ENCODE measurements around the gene XKR8.
A peak's percentile ranks its signal among the peaks of the same experiment; 100 is the strongest.

The XKR8 gene, protein sequence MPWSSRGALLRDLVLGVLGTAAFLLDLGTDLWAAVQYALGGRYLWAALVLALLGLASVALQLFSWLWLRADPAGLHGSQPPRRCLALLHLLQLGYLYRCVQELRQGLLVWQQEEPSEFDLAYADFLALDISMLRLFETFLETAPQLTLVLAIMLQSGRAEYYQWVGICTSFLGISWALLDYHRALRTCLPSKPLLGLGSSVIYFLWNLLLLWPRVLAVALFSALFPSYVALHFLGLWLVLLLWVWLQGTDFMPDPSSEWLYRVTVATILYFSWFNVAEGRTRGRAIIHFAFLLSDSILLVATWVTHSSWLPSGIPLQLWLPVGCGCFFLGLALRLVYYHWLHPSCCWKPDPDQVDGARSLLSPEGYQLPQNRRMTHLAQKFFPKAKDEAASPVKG

DNA sequence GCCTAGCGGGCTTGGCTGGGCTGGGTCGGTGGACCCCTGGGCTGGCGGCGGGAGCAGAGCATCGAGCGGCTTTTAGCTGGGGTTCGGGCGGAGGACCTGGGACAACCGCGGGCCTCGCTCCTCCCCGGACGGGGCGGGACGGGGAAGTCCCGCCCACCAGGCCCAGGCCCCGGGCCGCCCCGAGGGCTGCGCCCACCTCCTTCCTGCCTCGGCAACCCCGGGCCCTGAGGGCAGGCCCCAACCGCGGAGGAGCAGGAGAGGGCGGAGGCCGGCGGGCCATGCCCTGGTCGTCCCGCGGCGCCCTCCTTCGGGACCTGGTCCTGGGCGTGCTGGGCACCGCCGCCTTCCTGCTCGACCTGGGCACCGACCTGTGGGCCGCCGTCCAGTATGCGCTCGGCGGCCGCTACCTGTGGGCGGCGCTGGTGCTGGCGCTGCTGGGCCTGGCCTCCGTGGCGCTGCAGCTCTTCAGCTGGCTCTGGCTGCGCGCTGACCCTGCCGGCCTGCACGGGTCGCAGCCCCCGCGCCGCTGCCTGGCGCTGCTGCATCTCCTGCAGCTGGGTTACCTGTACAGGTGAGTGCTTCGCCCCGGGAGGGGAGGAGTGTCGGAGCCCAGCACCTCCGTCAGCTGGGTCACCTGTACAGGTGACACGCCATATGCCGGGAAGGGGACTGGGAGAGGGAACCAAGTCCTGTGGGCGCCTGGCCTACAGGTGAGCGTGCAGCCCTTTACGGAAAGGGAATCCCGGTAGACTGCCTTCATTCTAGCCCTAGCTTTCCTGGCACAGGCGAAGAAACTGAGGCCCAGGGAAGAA lies at the start of gene XKR8:
Gene XKR8 (plus strand): TSS at position 182 of the 812 bp plus-strand sequence. CDS start 97 bp downstream, at position 279.
- peak; percentile 82 to 85 for DNase-seq

DNA sequence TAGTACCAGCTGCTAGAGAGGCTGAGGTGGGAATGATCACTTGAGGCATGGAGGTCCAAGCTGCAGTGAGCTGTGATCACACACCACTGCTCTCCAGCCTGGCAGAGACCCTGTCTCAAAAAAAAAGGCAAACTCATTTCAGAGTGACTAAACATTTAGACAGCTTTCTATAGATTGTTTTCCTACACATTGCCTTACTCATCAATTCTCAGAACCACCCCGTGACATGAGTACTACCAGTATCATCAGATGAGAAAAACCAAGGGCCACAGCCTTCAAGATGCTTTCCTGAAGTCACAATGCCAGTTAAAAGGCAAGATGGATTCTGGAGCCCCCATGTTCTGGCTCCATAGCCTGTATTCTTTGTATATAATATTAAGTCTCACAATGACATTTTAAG lies 47.3 kb upstream of the XKR8 start:
- DNase-seq, result no peak

DNA sequence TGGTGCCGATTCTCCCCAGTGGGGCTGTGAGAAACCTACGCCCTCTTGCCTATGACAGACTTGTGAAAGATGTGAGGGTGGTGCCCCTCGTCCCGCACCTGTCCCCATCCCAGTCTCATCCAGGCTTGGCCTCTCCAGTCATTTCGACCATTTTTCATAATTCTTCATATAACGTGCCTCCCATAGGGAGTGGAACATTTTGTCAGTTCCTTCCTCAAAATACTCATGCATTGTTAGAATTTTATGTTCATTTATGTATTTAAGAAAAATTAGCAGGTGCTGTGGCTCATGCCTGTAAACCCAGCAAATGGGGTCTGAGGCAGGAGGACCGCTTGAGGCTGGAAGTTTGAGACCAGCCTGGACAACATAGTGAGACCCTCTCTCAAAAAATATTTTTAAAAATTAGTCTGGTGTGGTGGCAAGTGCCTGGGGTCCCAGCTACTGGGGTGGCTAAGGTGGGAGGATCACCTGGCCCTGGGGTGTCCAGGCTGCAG lies 44.6 kb upstream of the XKR8 start:
- no peak for DNase-seq

DNA sequence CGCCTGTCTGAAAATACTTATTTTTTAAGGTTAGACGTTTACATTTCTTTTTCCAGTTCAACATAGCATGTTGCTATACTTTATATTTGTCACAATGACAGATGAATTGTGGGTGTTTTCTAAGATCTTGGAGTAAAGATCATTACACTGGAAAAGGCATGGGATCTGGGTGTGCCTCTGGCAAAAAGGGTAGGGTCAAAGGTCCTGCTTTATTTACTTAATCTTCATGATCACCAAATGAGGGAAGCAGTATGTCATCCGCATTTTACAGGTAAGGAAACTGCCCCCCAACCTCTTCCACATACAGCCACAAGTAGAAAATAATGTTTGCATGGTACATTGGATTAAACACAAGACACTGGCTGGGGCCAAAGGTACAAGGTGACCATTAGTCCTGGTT lies 37.5 kb upstream of the XKR8 start:
- DNase-seq, result no peak

DNA sequence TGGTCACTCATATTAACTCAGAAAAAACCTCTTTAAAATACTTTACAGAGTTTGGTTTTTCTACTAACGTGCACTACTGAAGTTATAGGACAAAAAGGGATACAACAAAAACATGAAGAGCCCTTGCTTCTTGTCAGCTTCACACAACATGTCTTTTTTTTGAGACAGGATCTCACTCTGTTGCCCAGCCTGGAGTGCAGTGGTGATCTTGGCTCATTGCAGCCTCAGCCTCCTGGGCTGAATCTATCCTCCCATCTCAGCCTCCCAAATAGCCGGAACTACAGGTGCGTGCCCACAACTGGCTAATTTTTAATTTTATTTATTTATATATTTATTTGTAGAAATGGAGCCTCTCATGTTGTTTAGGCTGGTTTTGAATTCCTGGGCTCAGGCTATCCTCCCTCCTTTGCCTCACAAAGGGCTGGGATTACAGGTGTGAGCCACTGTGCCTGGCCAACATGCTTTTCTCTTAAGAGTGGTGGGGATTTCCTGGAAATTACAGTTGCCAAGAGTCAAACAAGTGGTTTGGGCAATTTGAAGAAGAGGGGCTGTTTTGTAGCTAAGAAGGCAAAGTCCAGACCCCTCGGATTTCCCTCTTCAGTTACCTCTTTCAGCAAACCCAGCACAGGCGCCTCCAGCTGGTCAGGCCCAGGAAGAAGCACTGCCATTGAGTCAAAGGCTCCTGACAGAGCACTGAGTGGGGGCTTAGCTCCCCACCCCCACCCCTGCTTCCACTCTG lies 31.4 kb upstream of the XKR8 start:
- no peak for DNase-seq

DNA sequence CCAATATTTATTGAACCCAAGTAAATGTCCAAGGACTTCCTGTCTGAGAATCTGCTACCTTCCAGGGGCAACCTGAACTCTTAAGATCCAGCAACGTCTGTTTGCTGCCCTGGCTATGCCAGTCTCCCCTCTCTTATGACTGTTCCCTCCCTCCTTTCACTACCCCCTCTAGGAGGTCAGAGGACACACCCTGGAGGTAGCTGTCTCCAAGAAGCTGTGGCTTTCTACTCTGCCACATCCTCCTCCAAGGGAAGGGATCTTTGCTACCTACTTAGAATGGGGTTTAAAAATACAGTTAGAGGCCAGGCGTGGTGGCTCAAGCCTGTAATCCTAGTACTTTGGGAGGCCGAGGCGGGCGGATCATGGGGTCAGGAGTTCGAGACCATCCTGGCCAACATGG lies 28.6 kb upstream of the XKR8 start:
- no peak for DNase-seq

DNA sequence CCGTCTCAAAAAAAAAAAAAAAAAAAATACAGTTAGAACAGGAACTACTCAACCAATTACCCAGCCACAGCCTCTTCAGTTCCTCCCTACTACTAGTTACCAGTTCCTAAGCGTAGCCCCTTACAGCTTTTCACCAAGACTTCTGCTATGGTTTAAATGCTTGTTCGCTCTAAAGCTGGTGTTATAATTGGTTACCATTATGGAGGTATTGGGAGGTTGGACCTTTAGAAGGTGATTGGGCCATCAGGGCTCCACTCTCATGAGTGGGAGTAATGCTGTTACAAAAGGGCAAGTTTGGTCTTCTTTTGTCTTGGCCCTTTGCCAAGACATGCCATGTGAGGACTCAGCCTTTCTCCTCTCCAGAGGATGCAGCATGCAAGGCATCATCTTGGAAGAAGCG lies 28.0 kb upstream of the XKR8 start:
- no peak for DNase-seq

DNA sequence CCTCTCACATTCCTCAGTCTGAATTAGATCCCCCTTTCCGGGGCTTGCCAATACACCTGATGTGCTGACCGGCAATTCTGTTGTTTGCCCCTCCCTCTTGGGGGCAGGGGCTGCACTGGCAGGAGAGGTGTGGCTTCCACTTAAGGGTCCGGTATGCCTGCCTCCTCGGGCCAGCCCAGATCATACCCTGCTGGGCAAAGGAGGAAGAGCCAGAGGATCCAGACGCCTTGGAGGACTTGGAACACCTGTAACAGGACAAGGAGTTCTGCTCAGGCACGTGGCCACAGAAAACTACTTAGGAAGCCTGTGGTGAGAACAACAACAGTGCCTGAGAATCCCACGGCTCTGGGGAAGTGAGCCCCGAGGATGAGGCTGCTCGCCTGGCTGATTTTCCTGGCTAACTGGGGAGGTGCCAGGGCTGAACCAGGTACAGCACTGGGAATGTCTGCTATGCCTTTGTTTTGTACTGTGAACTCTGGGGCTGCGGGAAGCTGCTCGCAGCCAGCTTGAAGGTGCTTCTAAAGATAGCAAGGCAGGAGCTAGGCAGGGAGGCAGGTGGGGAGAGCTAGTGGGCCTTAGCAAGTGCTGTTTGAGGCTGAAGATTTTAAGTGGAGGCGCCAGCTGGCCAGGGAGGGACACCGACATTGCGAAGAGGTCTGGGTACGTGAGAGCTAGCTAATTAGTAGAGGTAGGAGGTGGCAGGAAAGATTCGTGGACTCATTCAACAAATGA lies 24.8 kb upstream of the XKR8 start, which contains the start of gene SMPDL3B:
Gene SMPDL3B (plus strand): TSS at position 183 of the 732 bp plus-strand sequence. CDS start 184 bp downstream, at position 367.
- no peak for DNase-seq

DNA sequence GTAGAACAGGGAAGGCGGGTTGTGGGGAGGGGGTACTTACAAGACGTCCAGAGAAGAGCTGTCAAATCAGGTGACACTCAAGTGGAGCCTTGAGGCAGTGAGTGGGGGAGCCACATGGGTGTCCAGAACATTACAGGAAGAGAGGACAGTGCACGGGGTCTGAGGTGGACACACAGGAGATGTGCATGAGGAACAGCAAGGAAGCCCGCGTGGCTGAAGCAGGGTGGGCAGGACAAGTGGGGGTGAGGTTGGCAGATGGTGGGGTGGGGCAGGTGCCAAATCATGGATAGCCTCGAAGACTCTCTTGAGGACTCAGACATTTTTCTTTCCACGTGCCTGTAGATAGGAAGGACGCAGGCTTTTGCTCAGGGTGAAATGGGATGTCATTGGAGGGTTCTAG lies 24.1 kb upstream of the XKR8 start:
- no peak for DNase-seq

DNA sequence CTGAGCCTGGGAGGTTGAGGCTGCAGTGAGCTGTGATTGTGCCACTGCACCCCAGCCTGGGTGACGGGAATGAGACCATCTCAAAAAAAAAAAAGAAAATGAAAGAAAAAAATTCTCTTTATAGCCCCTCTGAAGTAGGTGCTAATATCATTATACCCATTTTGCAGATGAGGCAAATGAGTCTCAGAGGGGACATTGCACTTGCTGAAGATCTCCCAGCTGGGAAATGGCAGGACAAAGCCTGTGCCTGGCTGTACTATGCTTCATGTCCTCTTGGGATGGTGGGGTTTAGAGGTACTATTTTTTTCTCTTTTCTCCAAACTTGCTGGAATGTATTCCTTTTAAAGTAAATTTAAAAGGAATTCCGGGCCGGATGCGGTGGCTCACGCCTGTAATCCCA lies 23.4 kb upstream of the XKR8 start:
- no peak for DNase-seq

DNA sequence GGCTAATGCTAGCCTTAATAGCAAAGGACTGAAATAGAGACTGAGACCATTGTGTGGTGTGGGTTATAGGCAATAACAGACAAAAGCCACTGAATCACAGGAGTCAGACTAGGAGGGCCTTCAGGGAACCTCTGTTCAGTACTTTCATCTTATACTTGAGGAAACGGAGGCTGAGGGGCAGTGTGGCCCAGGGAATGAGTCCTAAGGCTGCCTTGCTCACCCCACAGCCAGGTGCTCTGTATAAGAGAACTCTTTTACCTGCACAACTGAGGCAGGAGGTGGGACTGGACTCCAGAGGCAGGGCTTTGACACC lies 22.3 kb upstream of the XKR8 start:
- DNase-seq, result no peak

DNA sequence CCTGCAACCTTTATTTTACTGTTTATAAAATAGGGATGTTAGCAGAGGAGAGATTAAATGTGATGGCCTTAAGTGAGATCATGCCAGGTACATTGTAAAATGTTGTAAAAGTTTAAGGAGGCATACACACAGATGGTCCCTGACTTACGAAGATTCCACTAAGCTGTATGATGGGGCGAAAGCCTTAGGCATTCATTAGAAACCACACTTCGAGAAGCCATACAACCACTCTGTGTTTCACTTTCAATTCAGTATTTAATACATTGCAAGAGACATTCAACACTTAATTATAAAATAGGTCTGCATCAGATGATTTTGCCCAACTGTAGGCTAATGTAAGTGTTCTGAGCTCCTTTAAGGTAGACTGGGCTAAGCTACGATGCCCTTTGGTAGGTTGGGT lies 21.3 kb upstream of the XKR8 start:
- DNase-seq, result no peak

DNA sequence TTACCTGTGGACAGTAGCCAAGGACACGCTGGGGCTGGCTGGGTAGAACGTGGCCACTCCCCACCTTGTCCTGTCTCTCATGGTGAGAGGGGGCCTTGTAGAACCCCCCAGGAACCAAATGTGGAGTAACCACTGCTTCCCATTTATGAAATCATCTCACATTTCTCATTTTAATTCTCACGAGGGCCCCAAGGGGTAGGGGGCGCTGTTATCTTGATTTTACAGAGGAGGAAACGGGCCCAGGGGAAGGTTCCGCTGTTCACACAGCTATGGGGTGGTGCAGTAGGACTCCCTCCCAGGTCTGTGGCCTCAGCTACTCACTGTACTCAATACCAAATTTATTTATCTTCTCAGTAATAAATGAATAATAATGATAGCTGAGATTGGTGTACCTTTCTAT lies 19.5 kb upstream of the XKR8 start:
- DNase-seq, result peak; percentile 80 to 81

DNA sequence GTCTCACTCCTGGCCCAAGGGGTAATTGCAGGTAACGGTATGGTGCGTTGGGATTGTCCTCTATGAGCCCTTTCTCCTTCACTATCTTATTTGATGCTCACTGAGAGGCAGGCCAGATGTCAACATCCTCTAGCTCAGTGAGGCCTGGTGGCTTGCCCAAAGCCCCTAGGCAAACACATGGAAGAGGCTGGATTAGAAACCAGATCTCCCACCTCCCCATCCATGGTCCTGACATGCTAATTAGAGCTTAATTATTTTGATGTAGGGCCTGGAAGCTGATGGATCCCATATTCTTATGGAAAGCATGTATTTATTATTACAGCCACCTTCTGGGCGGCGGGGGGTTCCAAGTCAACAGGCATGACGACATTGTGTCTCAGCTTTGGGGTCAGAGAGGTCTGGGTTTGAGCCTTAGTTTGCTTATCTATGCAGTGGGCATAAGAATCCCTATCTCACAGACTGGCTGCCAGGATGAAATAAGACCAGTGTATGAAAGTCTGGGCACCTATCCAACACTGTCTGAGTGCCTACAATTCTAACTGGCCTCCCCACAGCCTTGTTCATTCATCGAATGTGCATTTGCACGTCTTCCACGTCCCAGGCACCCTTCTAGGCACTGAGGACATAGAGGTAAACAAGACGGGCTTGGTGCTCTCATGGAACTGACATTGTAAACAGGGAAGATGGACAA lies 18.8 kb upstream of the XKR8 start:
- DNase-seq, result no peak

DNA sequence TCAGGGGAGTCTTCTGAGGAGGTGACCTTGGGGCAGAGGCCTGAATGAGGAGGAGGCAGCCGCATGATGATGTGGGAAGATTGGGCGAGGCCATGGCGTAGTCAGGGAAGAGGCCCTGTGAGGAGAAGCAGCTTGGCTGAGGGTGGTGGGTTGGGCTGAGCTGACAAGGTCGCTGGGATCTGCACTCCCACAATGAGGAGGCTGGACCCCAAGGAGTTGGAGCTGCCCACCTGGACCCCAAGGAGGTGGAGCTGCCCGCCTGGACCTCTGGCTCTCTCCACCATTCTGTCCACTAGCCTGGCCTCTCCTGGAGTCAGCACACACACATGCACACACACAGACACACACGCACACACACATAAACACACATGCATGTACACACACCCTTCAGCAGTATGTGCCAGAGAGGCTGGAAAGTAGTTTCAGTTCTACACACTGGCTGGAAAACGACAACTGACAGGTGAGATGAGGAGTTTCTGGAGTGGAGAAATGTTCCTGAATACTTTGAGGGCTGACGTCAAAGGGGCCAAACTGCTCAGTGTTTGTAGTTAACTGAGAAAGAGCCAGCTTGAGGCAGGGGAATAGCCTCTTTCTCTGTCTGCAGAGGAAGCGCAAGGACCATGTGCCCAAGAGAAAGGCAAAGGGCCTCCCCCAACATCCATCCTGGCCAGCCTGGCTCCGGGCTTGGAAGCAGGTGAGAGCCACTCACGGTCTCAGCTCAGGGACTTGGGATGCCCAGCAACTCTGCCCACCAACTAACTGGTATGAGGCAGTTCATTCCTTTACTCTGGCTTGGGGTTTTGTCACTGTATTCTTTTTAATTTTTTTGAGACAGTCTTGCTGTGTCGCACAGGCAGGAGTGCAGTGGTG lies 17.9 kb upstream of the XKR8 start:
- DNase-seq, result no peak

DNA sequence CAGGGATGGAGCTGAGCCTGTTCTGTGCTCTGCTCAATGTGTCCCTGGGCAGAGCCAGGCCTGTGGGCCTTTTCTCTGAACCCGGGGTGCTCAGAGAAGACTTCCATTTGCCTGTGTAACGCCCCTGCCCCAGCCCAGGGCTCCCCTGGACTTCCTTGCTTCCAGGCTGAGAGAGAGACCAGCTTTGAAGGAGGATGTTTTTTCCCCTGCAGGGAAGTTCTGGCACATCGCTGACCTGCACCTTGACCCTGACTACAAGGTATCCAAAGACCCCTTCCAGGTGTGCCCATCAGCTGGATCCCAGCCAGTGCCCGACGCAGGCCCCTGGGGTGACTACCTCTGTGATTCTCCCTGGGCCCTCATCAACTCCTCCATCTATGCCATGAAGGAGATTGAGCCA lies 14.8 kb upstream of the XKR8 start:
- DNase-seq, result no peak

DNA sequence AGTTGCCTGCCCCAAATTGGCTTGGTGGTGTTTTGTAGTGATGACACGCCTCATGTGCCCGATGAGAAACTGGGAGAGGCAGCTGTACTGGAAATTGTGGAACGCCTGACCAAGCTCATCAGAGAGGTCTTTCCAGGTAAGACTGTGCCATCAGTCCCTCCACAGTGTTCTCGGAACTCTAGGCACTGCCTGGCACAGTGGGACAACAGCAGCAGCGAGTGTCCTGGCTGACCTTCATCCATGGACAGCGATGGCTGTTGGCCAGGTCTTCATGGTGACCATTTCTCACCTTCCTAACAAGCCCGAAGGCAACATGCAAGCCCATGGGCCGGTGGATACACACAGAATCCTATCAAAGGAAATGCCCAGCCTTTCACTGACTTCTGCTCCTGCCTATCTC lies 10.7 kb upstream of the XKR8 start:
- DNase-seq, result no peak

DNA sequence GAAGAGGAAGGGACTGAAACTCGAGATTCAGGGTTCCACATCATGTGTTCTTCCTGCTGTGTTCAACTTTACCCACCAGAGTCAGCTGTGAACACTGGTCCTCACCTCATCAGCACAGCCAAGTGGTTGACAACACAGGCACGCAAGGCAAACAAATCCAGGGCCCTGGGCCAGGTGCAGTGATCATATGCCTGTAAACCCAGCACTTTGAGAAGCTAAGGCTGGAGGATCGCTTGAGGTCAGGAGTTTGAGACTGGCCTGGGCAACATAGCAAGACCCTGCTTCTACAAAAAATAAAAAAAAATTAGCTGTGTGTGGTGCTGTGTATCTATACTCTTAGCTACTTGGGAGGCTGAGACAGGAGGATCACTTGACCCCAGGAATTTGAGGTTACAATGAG lies 8.4 kb upstream of the XKR8 start:
- no peak for DNase-seq

DNA sequence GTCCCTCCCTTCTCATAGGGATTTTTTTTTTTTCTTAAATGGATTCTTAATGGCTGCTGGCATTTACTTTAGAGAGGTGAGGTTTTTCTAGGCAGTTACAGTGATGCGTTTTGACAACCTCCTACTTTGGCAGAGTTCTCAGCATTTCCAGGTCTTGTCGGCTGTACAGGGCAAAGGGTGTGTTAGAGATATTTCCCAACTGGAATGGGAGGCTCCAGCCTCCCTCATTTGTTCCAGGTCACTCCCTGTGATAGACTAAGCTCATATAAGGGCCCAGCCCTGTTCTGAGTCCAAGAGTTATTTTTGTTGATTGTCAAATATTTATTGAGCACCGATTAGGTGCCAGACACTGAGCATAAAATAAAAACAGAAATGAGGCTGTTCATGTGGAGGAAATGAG lies 7.6 kb upstream of the XKR8 start:
- DNase-seq, result no peak

DNA sequence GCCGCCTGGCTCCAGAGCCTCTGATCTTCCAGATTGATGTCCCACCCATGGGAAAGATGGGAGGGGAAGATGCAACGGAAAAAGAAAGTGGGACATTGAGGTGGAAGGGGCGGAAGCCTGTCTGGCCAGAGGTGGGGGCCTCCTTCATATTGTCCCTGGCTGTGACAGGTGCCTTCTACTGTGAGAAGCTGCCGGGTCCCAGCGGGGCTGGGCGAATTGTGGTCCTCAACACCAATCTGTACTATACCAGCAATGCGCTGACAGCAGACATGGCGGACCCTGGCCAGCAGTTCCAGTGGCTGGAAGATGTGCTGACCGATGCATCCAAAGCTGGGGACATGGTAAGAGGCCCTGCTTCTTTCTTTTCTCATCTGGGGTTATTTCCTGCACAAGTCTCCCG lies 5.6 kb upstream of the XKR8 start:
- no peak for DNase-seq

DNA sequence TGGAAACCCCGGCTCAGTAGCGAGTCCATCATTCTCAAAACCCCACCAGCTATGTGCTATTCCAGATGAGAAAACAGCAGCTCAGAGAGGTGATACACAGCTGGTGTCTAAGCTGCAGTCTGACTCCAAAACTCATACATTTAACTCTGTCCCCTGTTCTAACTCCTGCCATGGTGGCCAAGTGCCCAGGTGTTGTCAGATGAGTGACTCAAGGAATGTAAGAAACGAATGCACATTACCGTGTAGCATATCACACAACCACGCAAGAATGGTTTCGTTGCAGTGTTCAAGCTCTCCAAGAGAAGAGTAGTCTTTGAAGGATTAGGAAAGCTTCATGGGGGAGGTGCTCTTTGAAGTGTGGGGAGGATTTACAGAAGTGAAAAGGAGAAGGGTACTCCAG lies 4.7 kb upstream of the XKR8 start:
- no peak for DNase-seq
